ENCODE measurements around the gene INS. TPM values are rescaled to one million over a fixed set of nuclear protein-coding genes. Genes with fewer than 3 reads are reported as not detected.

INS gene
- polyA plus RNA-seq (2013, experiment 1 of 2): not detected
- polyA plus RNA-seq (2013, experiment 2 of 2): not detected

DNA sequence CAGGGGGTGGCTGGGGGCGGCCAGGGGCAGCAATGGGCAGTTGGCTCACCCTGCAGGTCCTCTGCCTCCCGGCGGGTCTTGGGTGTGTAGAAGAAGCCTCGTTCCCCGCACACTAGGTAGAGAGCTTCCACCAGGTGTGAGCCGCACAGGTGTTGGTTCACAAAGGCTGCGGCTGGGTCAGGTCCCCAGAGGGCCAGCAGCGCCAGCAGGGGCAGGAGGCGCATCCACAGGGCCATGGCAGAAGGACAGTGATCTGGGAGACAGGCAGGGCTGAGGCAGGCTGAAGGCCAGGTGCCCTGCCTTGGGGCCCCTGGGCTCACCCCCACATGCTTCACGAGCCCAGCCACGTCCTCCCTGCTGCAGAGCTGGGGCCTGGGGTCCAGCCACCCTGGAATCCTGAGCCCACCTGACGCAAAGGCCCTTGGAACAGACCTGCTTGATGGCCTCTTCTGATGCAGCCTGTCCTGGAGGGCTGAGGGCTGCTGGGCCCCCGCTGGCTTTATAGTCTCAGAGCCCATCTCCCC, at the start of gene INS:
Gene INS, minus strand, starts transcription at position 474 of the 524 bp plus-strand sequence. Its CDS starts 238 bp downstream, at position 236.
- no peak within 1 kb of the TSS for H4K91ac ChIP-seq (ENCODE audit: low read depth, low read length, poor library complexity)
- H2BK5ac ChIP-seq (ENCODE audit: low read length): peak within 1 kb of the TSS; percentile 75
- peak within 1 kb of the TSS; percentile 81 for H2BK120ac ChIP-seq (ENCODE audit: low read depth, low read length)
- H3K4me2 ChIP-seq (ENCODE audit: insufficient read depth, low read length, poor library complexity, severe bottlenecking): no peak within 1 kb of the TSS
- peak within 1 kb of the TSS; percentile 97 for H2AK5ac ChIP-seq (ENCODE audit: low read depth, low read length)
- no peaks in the 10 kb centered on the region for H3K79me1 ChIP-seq (ENCODE audit: low read depth, low read length)
- H3K4me1 ChIP-seq (ENCODE audit: control insufficient read depth in 2 of 2, insufficient read depth in 1 of 2, low read depth in 1 of 2, low read length in 2 of 2): peaks cover 0 to 1% of the 10 kb centered on the region in 2 donors
- H4K8ac ChIP-seq (ENCODE audit: low read depth, low read length): no peak within 1 kb of the TSS
- H2AFZ ChIP-seq (ENCODE audit: low read length): no peak within 1 kb of the TSS
- peak within 1 kb of the TSS; percentile 91 for H3K23ac ChIP-seq (ENCODE audit: low read depth, low read length, poor library complexity)
- H2BK15ac ChIP-seq (ENCODE audit: low read length): peak within 1 kb of the TSS; percentile 92
- no peak within 1 kb of the TSS for H3K4me3 ChIP-seq (ENCODE audit: low read length in 2 of 2)
- peak within 1 kb of the TSS; percentile 30 for H2BK12ac ChIP-seq (ENCODE audit: low read length)
- peak within 1 kb of the TSS; percentile 89 for H3K14ac ChIP-seq (ENCODE audit: low read length)
- H3K27ac ChIP-seq (replicated peaks; ENCODE audit: low read length): no peak within 1 kb of the TSS
- DNase-seq (ENCODE audit: low spot score): no peak
- H3K9ac ChIP-seq (ENCODE audit: low read depth, low read length, poor library complexity): peak within 1 kb of the TSS; percentile 50
- WGBS, 2 donors (ENCODE audit: extremely low coverage in 2 of 2, insufficient read length in 2 of 2, insufficient replicate concordance in 1 of 2): no CpG with 5 or more reads among the region's 13 CpGs
- no peaks in the 10 kb centered on the region for H3K9me3 ChIP-seq (replicated peaks in 1 of 2; ENCODE audit: control insufficient read depth in 2 of 2, insufficient read depth in 1 of 2, low read depth in 1 of 2, low read length in 2 of 2)
- H3K27me3 ChIP-seq (ENCODE audit: control insufficient read depth in 3 of 3, insufficient read depth in 3 of 3, low read depth in 1 of 3, low read length in 3 of 3): peaks cover 0 to 8% (median 0%) of the 10 kb centered on the region in 3 experiments
- no peaks in the 10 kb centered on the region for H3K36me3 ChIP-seq (replicated peaks in 1 of 2; ENCODE audit: control insufficient read depth in 2 of 2, insufficient read depth in 2 of 2, low read length in 2 of 2)
- peak within 1 kb of the TSS; percentile 87 for H3K18ac ChIP-seq (ENCODE audit: low read length)
- H3K4ac ChIP-seq (ENCODE audit: low read length): peak within 1 kb of the TSS; percentile 23

GRCh38 chr11:2210366-2211112, 49.5 kb upstream of the INS start:
- Histone ChIP-seq H2AK5ac (ENCODE audit: low read depth, low read length) (peak overlapping the region; percentile 100), H3K27ac (replicated peaks; ENCODE audit: low read length) (peak overlapping the region; percentile 66), H4K91ac (ENCODE audit: low read depth, low read length, poor library complexity) (peak overlapping the region; percentile 99), H2BK15ac (ENCODE audit: low read length) (peak overlapping the region; percentile 100), H3K36me3 (replicated peaks in 1 of 2; ENCODE audit: control insufficient read depth in 2 of 2, insufficient read depth in 2 of 2, low read length in 2 of 2) (no peaks in the 10 kb centered on the region), H3K27me3 (ENCODE audit: control insufficient read depth in 3 of 3, insufficient read depth in 3 of 3, low read depth in 1 of 3, low read length in 3 of 3) (no peaks in the 10 kb centered on the region), H2BK12ac (ENCODE audit: low read length) (peak overlapping the region; percentile 96), H4K8ac (ENCODE audit: low read depth, low read length) (peak overlapping the region; percentile 93), H3K4me2 (ENCODE audit: insufficient read depth, low read length, poor library complexity, severe bottlenecking) (no peak overlapping the region), H2BK5ac (ENCODE audit: low read length) (peak overlapping the region; percentile 99), H3K79me1 (ENCODE audit: low read depth, low read length) (no peaks in the 10 kb centered on the region), H3K4me1 (ENCODE audit: control insufficient read depth in 2 of 2, insufficient read depth in 1 of 2, low read depth in 1 of 2, low read length in 2 of 2) (peaks cover 18 to 29% of the 10 kb centered on the region in 2 donors), H2BK120ac (ENCODE audit: low read depth, low read length) (peak overlapping the region; percentile 100), H3K9ac (ENCODE audit: low read depth, low read length, poor library complexity) (peak overlapping the region; percentile 85), H3K23ac (ENCODE audit: low read depth, low read length, poor library complexity) (peak overlapping the region; percentile 97), H2AFZ (ENCODE audit: low read length) (no peak overlapping the region), H3K18ac (ENCODE audit: low read length) (peak overlapping the region; percentile 99), H3K4ac (ENCODE audit: low read length) (peak overlapping the region; percentile 100), H3K4me3 (ENCODE audit: low read length in 2 of 2) (no peak overlapping the region), H3K9me3 (replicated peaks in 1 of 2; ENCODE audit: control insufficient read depth in 2 of 2, insufficient read depth in 1 of 2, low read depth in 1 of 2, low read length in 2 of 2) (no peaks in the 10 kb centered on the region), H3K14ac (ENCODE audit: low read length) (peak overlapping the region; percentile 75)
- no peak for DNase-seq (ENCODE audit: low spot score)
- WGBS, 2 donors (ENCODE audit: extremely low coverage in 2 of 2, insufficient read length in 2 of 2, insufficient replicate concordance in 1 of 2): no CpG with 5 or more reads among the region's 16 CpGs

- WGBS, 2 donors (ENCODE audit: extremely low coverage in 2 of 2, insufficient read length in 2 of 2, insufficient replicate concordance in 1 of 2): no CpG with 5 or more reads among the region's 12 CpGs
- Histone ChIP-seq H3K4ac (ENCODE audit: low read length) (peak overlapping the region; percentile 100), H3K4me1 (ENCODE audit: control insufficient read depth in 2 of 2, insufficient read depth in 1 of 2, low read depth in 1 of 2, low read length in 2 of 2) (peaks cover 18 to 30% of the 10 kb centered on the region in 2 donors), H3K36me3 (replicated peaks in 1 of 2; ENCODE audit: control insufficient read depth in 2 of 2, insufficient read depth in 2 of 2, low read length in 2 of 2) (no peaks in the 10 kb centered on the region), H3K23ac (ENCODE audit: low read depth, low read length, poor library complexity) (peak overlapping the region; percentile 99), H2BK5ac (ENCODE audit: low read length) (peak overlapping the region; percentile 99), H4K91ac (ENCODE audit: low read depth, low read length, poor library complexity) (peak overlapping the region; percentile 99), H3K79me1 (ENCODE audit: low read depth, low read length) (no peaks in the 10 kb centered on the region), H2AK5ac (ENCODE audit: low read depth, low read length) (peak overlapping the region; percentile 100), H3K9ac (ENCODE audit: low read depth, low read length, poor library complexity) (no peak overlapping the region), H3K18ac (ENCODE audit: low read length) (peak overlapping the region; percentile 99), H2BK12ac (ENCODE audit: low read length) (peak overlapping the region; percentile 96), H3K27ac (replicated peaks; ENCODE audit: low read length) (no peak overlapping the region), H4K8ac (ENCODE audit: low read depth, low read length) (peak overlapping the region; percentile 93), H2AFZ (ENCODE audit: low read length) (no peak overlapping the region), H3K9me3 (replicated peaks in 1 of 2; ENCODE audit: control insufficient read depth in 2 of 2, insufficient read depth in 1 of 2, low read depth in 1 of 2, low read length in 2 of 2) (no peaks in the 10 kb centered on the region), H3K14ac (ENCODE audit: low read length) (peak overlapping the region; percentile 75), H2BK15ac (ENCODE audit: low read length) (peak overlapping the region; percentile 100), H3K27me3 (ENCODE audit: control insufficient read depth in 3 of 3, insufficient read depth in 3 of 3, low read depth in 1 of 3, low read length in 3 of 3) (no peaks in the 10 kb centered on the region), H3K4me3 (ENCODE audit: low read length in 2 of 2) (no peak overlapping the region), H3K4me2 (ENCODE audit: insufficient read depth, low read length, poor library complexity, severe bottlenecking) (no peak overlapping the region), H2BK120ac (ENCODE audit: low read depth, low read length) (peak overlapping the region; percentile 100)
- DNase-seq (ENCODE audit: low spot score): no peak
Observed at GRCh38 chr11:2209900-2210321, 48.9 kb upstream of the INS start.

- Histone ChIP-seq H2BK15ac (ENCODE audit: low read length) (peak overlapping the region; percentile 100), H3K4me2 (ENCODE audit: insufficient read depth, low read length, poor library complexity, severe bottlenecking) (no peak overlapping the region), H3K18ac (ENCODE audit: low read length) (peak overlapping the region; percentile 99), H3K14ac (ENCODE audit: low read length) (peak overlapping the region; percentile 75), H2BK12ac (ENCODE audit: low read length) (peak overlapping the region; percentile 96), H3K4me1 (ENCODE audit: control insufficient read depth in 2 of 2, insufficient read depth in 1 of 2, low read depth in 1 of 2, low read length in 2 of 2) (peaks cover 17 to 32% of the 10 kb centered on the region in 2 donors), H2AK5ac (ENCODE audit: low read depth, low read length) (peak overlapping the region; percentile 100), H4K91ac (ENCODE audit: low read depth, low read length, poor library complexity) (peak overlapping the region; percentile 97), H3K9me3 (replicated peaks in 1 of 2; ENCODE audit: control insufficient read depth in 2 of 2, insufficient read depth in 1 of 2, low read depth in 1 of 2, low read length in 2 of 2) (no peaks in the 10 kb centered on the region), H2BK120ac (ENCODE audit: low read depth, low read length) (peak overlapping the region; percentile 100), H3K27ac (replicated peaks; ENCODE audit: low read length) (no peak overlapping the region), H3K4me3 (ENCODE audit: low read length in 2 of 2) (no peak overlapping the region), H3K79me1 (ENCODE audit: low read depth, low read length) (no peaks in the 10 kb centered on the region), H3K9ac (ENCODE audit: low read depth, low read length, poor library complexity) (peak overlapping the region; percentile 75), H4K8ac (ENCODE audit: low read depth, low read length) (peak overlapping the region; percentile 23), H3K36me3 (replicated peaks in 1 of 2; ENCODE audit: control insufficient read depth in 2 of 2, insufficient read depth in 2 of 2, low read length in 2 of 2) (no peaks in the 10 kb centered on the region), H3K4ac (ENCODE audit: low read length) (peak overlapping the region; percentile 58), H2BK5ac (ENCODE audit: low read length) (peak overlapping the region; percentile 99), H3K27me3 (ENCODE audit: control insufficient read depth in 3 of 3, insufficient read depth in 3 of 3, low read depth in 1 of 3, low read length in 3 of 3) (no peaks in the 10 kb centered on the region), H3K23ac (ENCODE audit: low read depth, low read length, poor library complexity) (peak overlapping the region; percentile 93), H2AFZ (ENCODE audit: low read length) (no peak overlapping the region)
- no peak for DNase-seq (ENCODE audit: low spot score)
- no CpG with 5 or more reads among the region's 11 CpGs for whole genome bisulfite sequencing, 2 donors (ENCODE audit: extremely low coverage in 2 of 2, insufficient read length in 2 of 2, insufficient replicate concordance in 1 of 2)
Observed at GRCh38 chr11:2209370-2209801, 48.4 kb upstream of the INS start.
